GM13976 (cell line): Measurements from ENCODE around the gene EFEMP1.

ENCODE experiments used
- DNase-seq: peaks from one replicate; pipeline ENCODE4 v3.0.0; 2012; ENCODE audit warnings: low spot score
- in situ Hi-C: fragments of 300-500 bp; cut with MboI; formaldehyde crosslinking; loops from one replicate; pipeline ENCODE4 v1.12.0; 2022; ENCODE audit warnings: low sequenced_read_pairs, mixed read lengths, inconsistent platforms; ENCODE audit not compliant: unreplicated experiment
- TF ChIP-seq, protein P1 (sequence below): IDR thresholded peaks from 2 replicates; pipeline ENCODE4 v1.5.1; 2012; ENCODE audit warnings: borderline replicate concordance, mild to moderate bottlenecking; ENCODE audit not compliant: insufficient read depth; ENCODE audit errors: extremely low read depth, missing control alignments, control extremely low read depth

EFEMP1 gene

DNA sequence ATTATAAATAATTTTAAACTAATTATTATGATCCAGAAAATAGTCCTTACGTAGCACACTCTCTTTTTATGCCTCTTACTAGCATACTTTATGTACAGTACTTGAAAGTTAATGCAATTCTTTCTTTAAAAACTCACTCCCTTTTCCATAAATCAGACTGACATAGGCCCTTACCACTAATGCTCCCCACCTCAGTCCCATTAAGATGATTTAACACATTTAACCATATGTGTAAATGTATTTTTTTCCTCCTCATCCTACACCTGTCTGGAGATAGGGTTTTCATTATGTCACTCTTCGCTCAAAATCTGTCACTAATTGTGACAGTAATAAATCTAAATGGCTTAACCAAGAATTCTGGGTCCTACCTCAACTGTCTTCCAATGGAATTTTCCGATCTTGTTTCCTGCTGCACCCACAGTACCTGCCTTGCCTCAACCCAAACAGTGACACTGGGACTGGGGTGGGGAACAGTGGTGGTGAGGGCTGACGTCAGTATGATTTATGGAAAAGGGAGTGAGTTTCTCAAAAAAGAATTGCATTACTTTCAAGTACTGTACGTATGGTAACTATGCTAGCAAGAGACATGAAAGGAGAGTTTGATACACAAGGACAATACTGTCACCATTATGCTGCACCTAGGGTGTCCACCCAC, 25.1 kb downstream of the EFEMP1 start:
- in situ Hi-C loops: no loop called here
- TF ChIP-seq, protein P1, sequence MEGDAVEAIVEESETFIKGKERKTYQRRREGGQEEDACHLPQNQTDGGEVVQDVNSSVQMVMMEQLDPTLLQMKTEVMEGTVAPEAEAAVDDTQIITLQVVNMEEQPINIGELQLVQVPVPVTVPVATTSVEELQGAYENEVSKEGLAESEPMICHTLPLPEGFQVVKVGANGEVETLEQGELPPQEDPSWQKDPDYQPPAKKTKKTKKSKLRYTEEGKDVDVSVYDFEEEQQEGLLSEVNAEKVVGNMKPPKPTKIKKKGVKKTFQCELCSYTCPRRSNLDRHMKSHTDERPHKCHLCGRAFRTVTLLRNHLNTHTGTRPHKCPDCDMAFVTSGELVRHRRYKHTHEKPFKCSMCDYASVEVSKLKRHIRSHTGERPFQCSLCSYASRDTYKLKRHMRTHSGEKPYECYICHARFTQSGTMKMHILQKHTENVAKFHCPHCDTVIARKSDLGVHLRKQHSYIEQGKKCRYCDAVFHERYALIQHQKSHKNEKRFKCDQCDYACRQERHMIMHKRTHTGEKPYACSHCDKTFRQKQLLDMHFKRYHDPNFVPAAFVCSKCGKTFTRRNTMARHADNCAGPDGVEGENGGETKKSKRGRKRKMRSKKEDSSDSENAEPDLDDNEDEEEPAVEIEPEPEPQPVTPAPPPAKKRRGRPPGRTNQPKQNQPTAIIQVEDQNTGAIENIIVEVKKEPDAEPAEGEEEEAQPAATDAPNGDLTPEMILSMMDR: no peak
- no peak for DNase-seq

DNA sequence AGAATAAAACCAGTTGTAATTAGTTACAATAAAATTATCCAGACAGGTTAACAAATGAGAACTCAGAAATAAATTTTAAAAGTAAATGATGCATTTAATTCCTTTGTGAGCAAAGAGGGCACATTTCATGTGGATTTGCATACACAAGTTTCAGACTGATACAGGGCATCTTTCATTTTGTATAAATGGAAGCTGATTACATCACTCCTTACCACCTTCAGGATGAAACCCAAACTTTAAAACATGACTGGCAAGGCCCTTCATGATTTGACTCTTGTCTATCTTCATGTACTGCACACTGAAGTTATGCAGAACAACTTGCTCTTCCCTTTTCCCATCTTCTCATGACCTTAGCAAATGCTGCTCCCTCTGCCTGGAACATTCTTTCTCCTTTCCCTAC, 26.9 kb downstream of the EFEMP1 start:
- DNase-seq: no peak
- in situ Hi-C loops: no loop called here
- TF ChIP-seq, protein P1: no peak

DNA sequence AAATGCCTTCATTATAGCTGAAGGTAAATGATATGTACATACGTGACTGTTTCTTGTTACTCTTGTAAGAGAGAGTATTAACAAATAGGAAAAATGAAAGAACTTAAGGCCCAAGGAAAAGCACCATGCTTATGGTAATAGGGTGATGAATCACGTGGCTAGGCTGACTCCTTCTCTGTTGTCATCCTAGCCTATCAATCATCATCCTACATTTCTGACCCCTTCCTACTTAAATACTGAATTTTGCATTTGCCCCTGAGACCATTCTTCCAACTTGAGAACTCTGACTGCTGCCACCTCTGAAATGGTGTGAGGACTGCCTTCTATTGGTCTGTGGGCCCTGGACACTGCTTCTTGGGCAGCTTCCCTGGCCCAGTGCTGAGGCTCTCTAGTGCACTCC, 28.9 kb downstream of the EFEMP1 start:
- TF ChIP-seq, protein P1: no peak
- no peak for DNase-seq
- in situ Hi-C loops: no loop called here

DNA sequence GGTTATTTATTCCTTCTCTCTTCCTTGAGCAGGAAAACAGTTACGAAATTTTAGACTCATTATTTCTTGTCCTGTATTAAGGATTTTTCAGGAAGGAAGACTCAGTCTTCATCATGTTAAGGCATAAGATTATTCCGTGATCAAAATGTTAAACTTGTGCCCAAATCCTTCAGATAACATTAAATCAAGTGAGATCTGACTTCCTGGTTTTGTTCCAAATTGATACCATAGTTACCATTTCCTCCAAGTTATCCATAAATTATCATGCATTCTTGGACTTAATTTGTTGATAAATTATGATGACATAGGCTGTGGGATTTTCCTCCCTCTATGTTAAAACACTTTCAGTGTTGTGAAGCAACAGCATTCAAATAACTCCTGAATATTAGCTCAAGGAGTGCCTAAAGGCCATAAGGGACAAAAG, 31.9 kb downstream of the EFEMP1 start:
- TF ChIP-seq, protein P1: no peak
- in situ Hi-C loops: no loop called here
- no peak for DNase-seq

DNA sequence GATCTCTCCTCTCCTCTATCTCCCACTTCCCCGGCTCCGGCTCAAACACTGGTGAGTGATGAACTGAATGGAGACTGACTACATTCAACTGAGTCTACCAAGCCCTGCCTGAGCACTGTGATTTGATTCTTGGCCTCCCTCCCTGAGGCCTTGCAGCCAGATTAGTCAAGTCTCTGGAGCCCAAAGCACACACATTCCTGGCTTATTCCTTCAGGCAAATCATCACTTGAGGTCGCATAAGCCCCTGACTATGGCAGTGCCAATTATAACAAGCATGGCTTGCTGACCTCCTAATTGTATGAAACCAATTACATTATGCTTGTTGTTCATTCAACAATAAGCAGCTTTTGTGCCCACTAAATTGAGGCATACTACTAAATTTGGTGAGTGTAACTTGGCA, 34.6 kb downstream of the EFEMP1 start:
- in situ Hi-C loops: no loop called here
- TF ChIP-seq, protein P1: no peak
- no peak for DNase-seq

DNA sequence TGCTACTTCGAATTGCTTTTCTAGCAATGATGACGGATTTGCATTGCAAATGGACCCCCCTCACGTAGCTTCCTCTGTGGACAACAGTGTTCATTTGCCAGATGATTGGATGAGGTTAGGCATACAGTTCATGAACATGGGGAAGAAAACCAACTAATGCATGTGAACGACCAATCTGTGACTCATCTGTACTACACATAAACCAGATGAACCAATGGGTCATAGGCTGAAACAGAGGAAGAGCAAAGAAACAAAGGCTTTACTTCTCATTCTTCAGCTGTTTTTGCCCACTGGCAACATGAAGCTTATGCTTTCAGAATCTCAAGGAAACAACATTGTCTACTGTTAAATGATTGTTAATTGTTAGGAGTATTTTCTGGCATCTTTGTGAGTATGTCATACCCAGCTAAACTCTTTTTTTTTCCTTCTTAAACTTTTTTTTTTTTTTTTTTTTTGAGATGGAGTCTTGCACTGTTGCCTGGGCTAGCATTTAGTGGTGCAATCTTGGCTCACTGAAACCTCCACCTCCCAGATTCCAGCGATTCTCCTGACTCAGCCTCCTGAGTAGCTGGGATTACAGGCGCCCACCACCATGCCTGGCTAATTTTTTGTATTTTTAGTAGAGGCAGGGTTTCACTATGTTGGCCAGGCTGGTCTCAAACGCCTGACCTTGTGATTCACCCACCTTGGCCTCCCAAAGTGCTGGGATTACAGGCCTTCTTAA, 35.5 kb downstream of the EFEMP1 start:
- TF ChIP-seq, protein P1: no peak
- in situ Hi-C loops: no loop called here

More for the DNA sequence above, 35.5 kb downstream of the EFEMP1 start:
- DNase-seq: no peak
